Transverse colon (tissue), 4 donors: Measurements from ENCODE around the gene UBE4B.

Experiments used
- CTCF ChIP-seq, 5 experiments: fragments of 200-600 bp in 3 of 5; fragments of 450-650 bp in 2 of 5; sonication (generic) in 3 of 5; IDR thresholded peaks; 1 replicate in 2 of 5; 2 replicates in 3 of 5; pipeline ENCODE4 v1.5.1; 2016 to 2017; ENCODE audit warnings: antibody characterized with exemption in 5 of 5, inconsistent platforms in 3 of 5, mild to moderate bottlenecking in 2 of 5, moderate library complexity in 1 of 5
- EP300 ChIP-seq: sonication (generic); formaldehyde crosslinking; IDR thresholded peaks from one replicate; pipeline ENCODE4 v1.6.1; 2017; ENCODE audit warnings: antibody characterized with exemption, low read depth
- POLR2A ChIP-seq: fragments of 450-650 bp; IDR thresholded peaks from one replicate; pipeline ENCODE4 v1.6.1; 2016; ENCODE audit warnings: antibody characterized with exemption, mild to moderate bottlenecking, moderate library complexity
- POLR2AphosphoS5 ChIP-seq, 3 donors: sonication (generic); formaldehyde crosslinking; IDR thresholded peaks; one replicate each; pipeline ENCODE4 v1.6.1; 2016; ENCODE audit warnings: antibody characterized with exemption in 3 of 3

GRCh38 chr1:10080523-10080922 lies 47.8 kb downstream of the UBE4B start:
- no peak for TF ChIP-seq CTCF (IDR thresholded peaks at IDR 0.05)
- no peak for TF ChIP-seq POLR2AphosphoS5 (IDR thresholded peaks at IDR 0.05)
- no peak for TF ChIP-seq POLR2A
- no peak for TF ChIP-seq EP300
